ENCODE results near the gene CSNK1G1.
"Not testable (repeated sequence)": the region's sequence is repeated elsewhere in the genome, so short reads cannot be mapped to it uniquely, and the experiment has no call there.

CSNK1G1 gene

DNA sequence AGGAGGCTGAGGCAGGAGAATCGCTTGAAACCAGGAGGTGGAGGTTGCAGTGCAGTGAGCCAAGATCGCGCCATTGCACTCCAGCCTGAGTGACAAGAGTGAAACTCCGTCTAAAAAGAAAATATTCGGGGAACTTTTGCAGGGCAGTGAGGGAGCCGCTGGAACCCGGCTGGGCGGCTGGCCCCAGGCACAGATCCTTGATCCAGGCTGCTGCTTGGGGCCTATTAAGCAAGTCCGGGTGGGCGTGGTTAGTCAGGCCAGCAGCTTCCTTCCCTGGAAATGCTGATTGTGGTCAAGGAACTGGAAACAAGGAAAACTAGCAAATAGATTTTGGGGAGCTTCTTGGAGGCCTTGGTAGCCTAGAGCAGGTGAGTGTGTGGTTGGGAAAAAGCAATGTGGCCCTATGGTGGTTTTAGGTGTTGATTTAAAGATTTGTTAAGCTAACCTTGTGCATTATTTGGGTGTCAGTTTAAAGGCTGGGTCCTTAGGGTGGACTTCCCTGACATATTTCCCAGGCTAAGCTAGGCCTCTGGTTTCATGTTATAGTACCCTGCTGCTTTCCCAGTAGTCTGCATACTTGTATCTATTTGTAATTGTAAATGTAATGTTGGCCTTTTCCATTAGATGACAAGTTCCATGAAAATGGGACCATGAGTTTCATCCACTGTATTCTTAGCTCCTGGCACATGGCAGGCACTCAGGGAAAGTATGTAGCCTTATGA, 222.2 kb downstream of the CSNK1G1 start:
- no peak for DNase-seq (ENCODE audit: low read depth)

DNA sequence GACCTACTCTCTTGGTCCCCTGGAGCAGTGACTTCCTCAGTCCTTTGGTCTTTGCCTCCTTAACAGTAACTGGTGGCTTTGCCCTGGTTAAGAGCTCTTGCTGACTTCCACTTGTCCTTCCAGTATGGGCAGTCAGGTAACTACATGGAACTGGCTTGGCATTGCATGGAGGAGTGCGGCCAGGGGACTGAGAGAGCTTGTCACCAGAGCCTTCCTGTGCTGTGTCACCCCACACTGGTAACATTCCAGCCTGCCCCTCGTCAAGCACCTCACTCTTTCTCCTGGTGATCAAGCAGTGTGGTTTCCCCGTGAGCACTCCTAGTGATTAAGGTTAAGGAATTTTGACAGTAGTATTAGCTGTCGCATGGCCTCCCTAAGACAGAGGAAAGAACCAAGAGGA, 223.8 kb downstream of the CSNK1G1 start:
- no peak for DNase-seq (ENCODE audit: low read depth)

DNA sequence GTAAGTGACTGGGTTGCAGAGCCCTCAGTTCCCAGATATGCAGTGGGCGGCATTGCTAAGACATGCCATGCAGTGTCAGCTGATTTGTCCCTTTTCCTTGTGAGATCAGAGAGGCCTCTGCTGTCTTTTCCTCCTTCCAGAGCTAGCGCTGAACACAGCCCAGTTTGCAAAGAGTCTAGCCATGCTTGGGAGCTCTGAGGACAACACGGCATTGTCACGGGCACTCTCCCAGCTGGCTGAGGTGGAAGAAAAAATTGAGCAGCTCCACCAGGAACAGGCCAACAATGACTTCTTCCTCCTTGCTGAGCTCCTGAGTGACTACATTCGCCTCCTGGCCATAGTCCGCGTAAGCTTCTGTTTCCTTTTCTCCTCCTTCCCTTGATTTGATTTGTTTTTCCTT, 224.4 kb downstream of the CSNK1G1 start:
- no peak for DNase-seq (ENCODE audit: low read depth)

DNA sequence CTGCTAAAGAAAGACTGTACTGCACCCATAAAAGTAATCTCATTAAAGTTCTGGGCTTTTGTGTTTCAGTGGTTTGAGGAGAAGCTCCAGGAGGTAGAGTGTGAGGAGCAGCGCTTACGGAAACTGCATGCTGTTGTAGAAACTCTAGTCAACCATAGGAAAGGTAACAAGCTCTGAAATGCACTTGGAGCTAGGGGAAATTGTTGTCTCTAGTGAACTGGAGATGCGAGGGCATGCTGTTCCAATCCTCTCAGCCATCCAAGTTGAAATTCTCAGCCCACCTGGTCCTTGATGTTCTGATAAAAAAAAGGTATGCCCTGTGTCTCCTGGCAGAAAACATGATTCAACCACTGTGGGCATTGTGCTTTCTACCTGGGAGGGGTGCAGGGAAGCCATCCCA, 225.8 kb downstream of the CSNK1G1 start:
- DNase-seq (ENCODE audit: low read depth), result no peak

DNA sequence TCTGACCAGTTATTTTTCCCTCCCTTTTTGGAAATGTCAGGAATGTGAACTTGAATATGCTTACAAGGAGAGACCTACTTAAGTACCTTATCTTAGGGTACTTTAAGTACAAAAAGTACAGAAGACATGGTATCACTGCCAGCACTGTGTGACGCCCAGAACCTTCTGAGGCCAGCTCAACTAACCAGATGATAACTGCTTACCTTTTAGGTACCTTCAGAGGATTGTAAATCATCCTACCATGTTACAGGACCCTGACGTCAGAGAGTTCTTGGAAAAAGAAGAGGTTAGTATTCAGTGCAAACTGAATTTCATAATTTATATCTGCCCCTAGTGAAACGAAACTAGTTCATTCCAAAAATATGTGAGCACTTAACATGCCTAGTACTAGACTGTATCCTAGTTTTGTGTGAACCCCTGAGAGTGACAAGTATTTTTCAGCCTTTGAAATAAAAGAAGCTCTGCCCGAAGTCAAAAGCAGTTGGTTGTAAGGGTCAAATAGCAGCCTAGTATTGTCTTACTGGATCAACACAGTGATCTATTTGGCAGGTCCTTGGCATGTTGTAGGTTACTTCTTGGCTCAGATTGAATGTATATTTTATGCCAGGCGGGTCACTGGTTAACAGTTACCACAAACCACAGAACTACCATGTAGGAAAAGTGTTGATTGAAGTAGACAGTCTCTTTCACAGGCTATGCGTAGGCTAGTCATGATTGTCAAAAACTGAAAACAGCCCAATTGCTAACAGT, 228.3 kb downstream of the CSNK1G1 start:
- no peak for DNase-seq (ENCODE audit: low read depth)

DNA sequence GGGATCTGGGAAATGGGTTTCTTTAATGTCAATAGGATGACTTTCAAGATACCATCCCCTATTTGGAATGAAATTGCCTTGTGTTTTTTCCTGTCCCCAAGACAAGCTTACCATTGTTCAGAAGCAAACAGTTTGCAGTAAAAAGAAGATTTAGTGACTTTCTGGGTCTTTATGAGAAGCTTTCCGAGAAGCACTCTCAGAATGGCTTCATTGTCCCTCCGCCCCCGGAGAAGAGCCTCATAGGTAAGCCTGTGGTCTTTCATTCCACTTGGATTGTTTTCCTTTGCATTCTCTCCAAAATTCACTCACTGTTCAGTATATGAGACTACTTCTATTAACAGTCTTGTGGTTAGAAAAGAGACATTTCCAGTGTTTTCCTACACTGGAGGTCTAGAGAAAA, 230.0 kb downstream of the CSNK1G1 start:
- no peak for DNase-seq (ENCODE audit: low read depth)

DNA sequence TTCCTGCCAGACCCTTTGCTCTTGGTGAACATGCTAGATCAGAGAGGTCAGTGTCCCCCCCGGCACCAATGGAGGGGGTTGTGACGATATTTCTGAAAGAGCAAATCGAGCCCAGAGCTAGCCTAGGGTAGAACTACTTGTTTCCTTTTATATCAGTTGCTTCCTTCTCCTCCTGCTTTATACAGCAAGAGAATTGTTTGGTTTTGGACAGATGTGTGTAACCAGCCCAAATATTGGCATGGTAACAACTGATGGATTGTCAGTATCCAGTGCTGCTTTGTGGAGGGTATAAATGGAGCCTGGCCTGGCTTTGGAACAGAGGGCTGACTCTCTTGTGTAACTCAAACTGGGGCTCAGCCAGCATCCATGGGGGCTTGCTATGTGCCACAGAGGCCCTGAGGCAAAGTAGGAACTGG, 233.0 kb downstream of the CSNK1G1 start:
- DNase-seq (ENCODE audit: low read depth), result no peak

DNA sequence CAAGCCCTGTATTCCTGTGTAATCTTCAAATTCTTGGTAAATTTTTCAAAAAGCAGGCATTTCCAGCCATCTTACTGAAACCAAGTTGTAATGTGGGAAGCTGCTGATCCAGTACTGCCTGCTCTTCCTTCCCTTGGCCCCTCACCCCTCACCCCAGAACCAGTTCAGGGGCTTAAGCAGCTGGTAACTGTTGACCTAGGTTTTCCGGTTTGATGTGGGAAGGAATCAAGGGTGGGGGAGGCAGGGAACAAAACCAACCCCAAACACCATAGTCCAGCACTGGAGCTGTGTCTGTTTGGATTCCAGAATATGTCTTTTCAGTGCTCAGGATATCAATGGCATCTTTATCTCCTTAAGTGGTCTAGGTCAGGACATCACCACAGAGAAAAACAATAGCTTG, 233.5 kb downstream of the CSNK1G1 start:
- no peak for DNase-seq (ENCODE audit: low read depth)

DNA sequence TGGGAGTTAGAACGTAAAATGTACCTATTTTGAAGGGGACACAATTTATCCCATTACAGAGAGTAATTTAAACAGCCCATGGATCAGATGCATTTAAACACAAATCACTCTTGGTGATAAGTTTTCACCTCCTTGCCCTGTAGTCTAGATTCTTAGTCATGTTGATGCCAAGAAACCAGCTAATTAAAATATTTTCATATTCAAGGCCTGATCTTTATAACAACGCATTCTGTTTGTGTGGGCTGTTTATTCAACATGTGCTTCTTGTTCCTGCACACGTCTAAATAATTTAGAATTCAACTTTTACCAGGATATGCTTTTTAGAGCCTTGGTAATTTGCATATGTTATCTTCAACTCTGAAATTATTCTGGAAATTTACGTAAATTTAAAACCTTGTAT, 234.4 kb downstream of the CSNK1G1 start:
- DNase-seq (ENCODE audit: low read depth), result no peak

DNA sequence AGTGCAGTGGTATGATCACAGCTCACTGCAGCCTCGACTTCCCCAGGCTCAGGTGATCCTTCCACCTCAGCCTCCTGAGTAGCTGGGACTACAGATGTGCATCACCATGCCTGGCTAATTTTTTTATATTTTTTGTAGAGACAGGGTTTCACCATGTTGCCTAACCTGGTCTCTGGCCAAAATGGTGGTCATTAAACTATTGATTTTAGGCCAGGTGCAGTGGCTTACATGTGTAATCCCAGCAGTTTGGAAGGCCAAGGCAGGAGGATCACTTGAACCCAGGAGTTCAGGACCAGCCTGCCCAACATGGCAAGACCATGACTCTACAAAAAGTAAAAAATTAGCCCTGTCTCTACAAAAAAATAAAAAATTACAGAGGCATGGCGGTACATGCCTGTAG, 235.7 kb downstream of the CSNK1G1 start:
- not testable (repeated sequence) for DNase-seq (ENCODE audit: low read depth)

DNA sequence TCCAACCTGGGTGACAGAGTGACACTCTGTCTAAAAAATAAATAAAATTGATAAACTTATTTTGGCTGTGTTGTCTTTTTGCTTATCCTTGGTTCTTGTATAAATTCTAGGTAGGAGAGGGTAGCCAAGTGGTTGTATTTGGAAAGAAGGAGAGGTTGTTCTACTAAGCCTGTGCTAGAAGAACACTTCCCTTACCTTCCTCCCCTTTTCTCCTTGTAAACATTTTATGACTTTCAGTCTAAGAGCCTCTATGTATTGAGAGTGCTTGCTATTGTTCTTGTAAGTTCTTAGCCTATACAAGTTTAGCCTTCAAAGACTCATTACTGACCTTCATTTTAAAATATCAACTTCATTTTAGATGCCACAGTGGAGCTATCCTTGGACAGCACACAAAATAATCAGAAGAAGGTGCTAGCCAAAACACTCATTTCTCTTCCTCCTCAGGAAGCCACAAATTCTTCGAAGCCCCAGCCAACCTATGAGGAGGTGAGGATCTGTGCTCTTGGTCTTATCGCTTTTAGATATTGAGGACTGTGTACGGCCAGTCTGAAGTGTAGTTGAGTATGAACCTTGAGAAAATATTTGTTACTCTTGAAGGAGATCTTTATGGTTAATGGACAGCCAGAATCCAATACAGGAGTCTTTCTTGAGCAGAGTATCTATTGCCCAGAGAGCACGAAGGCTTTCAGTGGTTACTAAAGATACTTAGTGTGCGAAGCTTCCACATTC, 238.1 kb downstream of the CSNK1G1 start:
- no peak for DNase-seq (ENCODE audit: low read depth)
